Measurements from ENCODE around the gene PLA2R1.
A peak's percentile ranks its signal among the peaks of the same experiment; 100 is the strongest.

The PLA2R1 gene

GRCh38 chr2:160062292-160063005 lies at the start of gene PLA2R1:
Gene PLA2R1, minus strand, starts transcription at chr2:160062615. Its CDS starts 212 bp downstream, at chr2:160062403.
- TF ChIP-seq POLR2A (IDR thresholded peaks at IDR 0.05; ENCODE audit: low read depth, low read length), result no peak
- DNase-seq (ENCODE audit: insufficient read length, low spot score) (peak; percentile 23), FAIRE-seq (no peak)

- DNase-seq (ENCODE audit: insufficient read length, low spot score), result no peak
- no peak for FAIRE-seq
- TF ChIP-seq POLR2A (IDR thresholded peaks at IDR 0.05; ENCODE audit: low read depth, low read length), result no peak
These were observed 48.3 kb upstream of the PLA2R1 start for GRCh38 chr2:160110674-160111239.

- no peak for TF ChIP-seq POLR2A (IDR thresholded peaks at IDR 0.05; ENCODE audit: low read depth, low read length)
- DNase-seq (ENCODE audit: insufficient read length, low spot score) (peak; percentile 23), FAIRE-seq (peak; percentile 98)
These were observed 47.7 kb upstream of the PLA2R1 start for GRCh38 chr2:160109939-160110673.

GRCh38 chr2:160109243-160109642 lies 46.8 kb upstream of the PLA2R1 start:
- no peak for TF ChIP-seq POLR2A (IDR thresholded peaks at IDR 0.05; ENCODE audit: low read depth, low read length)
- no peak for FAIRE-seq
- DNase-seq (ENCODE audit: insufficient read length, low spot score), result no peak

GRCh38 chr2:160108646-160109045 lies 46.2 kb upstream of the PLA2R1 start:
- no peak for FAIRE-seq
- DNase-seq (ENCODE audit: insufficient read length, low spot score), result no peak
- no peak for TF ChIP-seq POLR2A (IDR thresholded peaks at IDR 0.05; ENCODE audit: low read depth, low read length)

- FAIRE-seq (no peak), DNase-seq (ENCODE audit: insufficient read length, low spot score) (no peak)
- TF ChIP-seq POLR2A (IDR thresholded peaks at IDR 0.05; ENCODE audit: low read depth, low read length), result no peak
These were observed 43.0 kb upstream of the PLA2R1 start for GRCh38 chr2:160105366-160105765.

GRCh38 chr2:160104115-160104514 lies 41.7 kb upstream of the PLA2R1 start:
- DNase-seq (ENCODE audit: insufficient read length, low spot score) (no peak), FAIRE-seq (peak; percentile 48)
- TF ChIP-seq POLR2A (IDR thresholded peaks at IDR 0.05; ENCODE audit: low read depth, low read length), result no peak

- FAIRE-seq, result no peak
- TF ChIP-seq POLR2A (IDR thresholded peaks at IDR 0.05; ENCODE audit: low read depth, low read length), result no peak
- DNase-seq (ENCODE audit: insufficient read length, low spot score), result no peak
These were observed 34.9 kb upstream of the PLA2R1 start for GRCh38 chr2:160097326-160097725.

GRCh38 chr2:160096409-160096808 lies 34.0 kb upstream of the PLA2R1 start:
- FAIRE-seq (no peak), DNase-seq (ENCODE audit: insufficient read length, low spot score) (no peak)
- TF ChIP-seq POLR2A (IDR thresholded peaks at IDR 0.05; ENCODE audit: low read depth, low read length), result no peak

- DNase-seq (ENCODE audit: insufficient read length, low spot score), result no peak
- no peak for FAIRE-seq
- no peak for TF ChIP-seq POLR2A (IDR thresholded peaks at IDR 0.05; ENCODE audit: low read depth, low read length)
These were observed 30.0 kb upstream of the PLA2R1 start for GRCh38 chr2:160092445-160092844.

- TF ChIP-seq POLR2A (IDR thresholded peaks at IDR 0.05; ENCODE audit: low read depth, low read length), result no peak
- no peak for FAIRE-seq
- no peak for DNase-seq (ENCODE audit: insufficient read length, low spot score)
These were observed 29.0 kb upstream of the PLA2R1 start for GRCh38 chr2:160091381-160091780.

GRCh38 chr2:160087854-160088745 lies 25.7 kb upstream of the PLA2R1 start:
- DNase-seq (ENCODE audit: insufficient read length, low spot score), result no peak
- no peak for FAIRE-seq
- no peak for TF ChIP-seq POLR2A (IDR thresholded peaks at IDR 0.05; ENCODE audit: low read depth, low read length)

GRCh38 chr2:160085662-160086061 lies 23.2 kb upstream of the PLA2R1 start:
- FAIRE-seq (no peak), DNase-seq (ENCODE audit: insufficient read length, low spot score) (no peak)
- TF ChIP-seq POLR2A (IDR thresholded peaks at IDR 0.05; ENCODE audit: low read depth, low read length), result no peak
